Activated CD8-positive, alpha-beta memory T cell treated with anti-CD3 and anti-CD28 coated beads for 24 hours (primary cell): ENCODE measurements around the gene DDX1.
"Not testable (repeated sequence)": the region's sequence is repeated elsewhere in the genome, so short reads cannot be mapped to it uniquely, and the experiment has no call there.

ENCODE experiments used
- DNase-seq: peaks from one replicate; pipeline ENCODE4 v3.0.0-alpha.2; 2020

The DDX1 gene

GRCh38 chr2:15596968-15597367, 5.3 kb downstream of the DDX1 start:
- DNase-seq = no peak

GRCh38 chr2:15599994-15600393, 8.3 kb downstream of the DDX1 start:
- no peak for DNase-seq

GRCh38 chr2:15601681-15602080, 10.0 kb downstream of the DDX1 start:
- no peak for DNase-seq

DNA sequence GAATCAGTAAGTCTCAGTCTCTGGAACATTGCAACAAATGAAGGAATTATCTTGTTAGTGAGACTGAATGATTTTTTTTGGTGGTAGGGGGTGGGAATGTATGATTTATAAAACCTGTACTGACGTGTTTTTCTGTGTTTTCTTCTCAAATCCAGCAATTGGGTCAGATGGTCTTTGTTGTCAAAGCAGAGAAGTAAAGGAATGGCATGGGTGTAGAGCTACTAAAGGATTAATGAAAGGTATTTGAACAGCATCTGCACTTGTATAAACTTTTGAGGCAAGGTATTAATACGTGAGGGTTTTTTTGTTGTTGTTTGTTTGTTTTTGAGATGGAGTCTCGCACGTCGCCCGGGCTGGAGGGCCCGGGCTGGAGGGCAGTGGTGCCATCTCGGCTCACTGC, 10.7 kb downstream of the DDX1 start:
- no peak for DNase-seq

GRCh38 chr2:15603044-15603765, 11.5 kb downstream of the DDX1 start:
- DNase-seq = no peak

DNA sequence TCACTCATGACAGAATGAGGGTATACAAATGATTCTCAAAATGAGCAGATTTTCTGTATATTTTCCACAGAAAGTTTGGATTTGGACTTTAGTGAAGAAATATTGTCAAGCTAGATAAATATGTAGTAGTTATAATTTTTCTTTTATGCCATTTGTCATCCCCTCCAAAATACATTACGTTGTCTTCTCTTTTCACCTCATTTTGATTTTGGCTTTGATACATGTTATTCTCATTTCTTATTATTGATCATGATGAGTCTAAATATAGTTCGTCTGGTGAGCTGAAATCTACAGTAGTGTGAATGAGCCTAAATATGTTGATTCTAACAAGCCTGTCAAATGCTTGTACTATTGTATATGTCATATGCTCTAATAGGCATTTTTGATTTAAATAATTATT, 12.3 kb downstream of the DDX1 start:
- DNase-seq = no peak

- DNase-seq = no peak
Observed at GRCh38 chr2:15605721-15606120, 14.1 kb downstream of the DDX1 start.

DNA sequence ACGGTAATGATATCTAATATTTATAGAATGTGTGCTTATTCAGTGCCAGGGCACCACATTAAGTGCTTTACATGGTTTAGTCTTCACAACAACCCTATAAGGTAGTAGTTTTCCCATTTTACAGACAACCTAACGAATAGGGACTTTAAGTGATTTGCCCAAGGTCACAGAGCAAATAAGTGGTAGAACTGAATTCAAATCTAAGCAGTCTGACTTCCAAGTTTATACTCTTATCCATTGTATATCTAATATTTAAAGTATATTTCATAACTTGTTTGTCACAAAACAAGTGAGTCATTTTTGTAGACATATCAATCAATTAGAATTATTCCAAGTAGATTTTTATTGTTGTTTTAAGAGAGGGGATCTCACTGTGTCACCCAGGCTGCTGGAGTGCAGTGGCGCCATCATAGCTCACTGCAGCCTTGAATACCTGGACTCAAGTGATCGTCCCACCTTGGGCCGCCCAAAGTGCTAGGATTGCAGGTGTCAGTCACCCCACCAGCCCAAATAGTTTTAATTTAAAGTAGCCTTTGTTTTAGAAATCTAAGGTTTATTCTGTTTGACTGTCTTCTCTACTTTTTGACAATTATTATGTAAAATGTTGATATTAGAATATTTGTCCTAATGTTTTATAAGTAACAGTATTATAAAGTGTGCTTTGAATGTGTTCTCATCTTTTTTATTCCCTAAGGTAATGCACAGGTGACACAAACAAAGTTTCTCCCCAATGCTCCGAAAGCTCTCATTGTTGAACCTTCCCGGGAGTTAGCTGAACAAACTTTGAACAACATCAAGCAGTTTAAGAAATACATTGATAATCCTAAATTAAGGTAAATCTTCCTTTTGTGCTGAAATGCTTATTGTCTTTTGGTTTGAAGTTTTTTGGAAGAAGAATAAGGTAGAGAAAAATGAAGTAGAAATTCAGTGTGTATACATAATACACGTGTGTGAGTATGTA, 15.1 kb downstream of the DDX1 start:
- no peak for DNase-seq

- DNase-seq = no peak
Observed at GRCh38 chr2:15607709-15608391, 16.2 kb downstream of the DDX1 start.

- DNase-seq = no peak
Observed at GRCh38 chr2:15608392-15608761, 16.7 kb downstream of the DDX1 start.

DNA sequence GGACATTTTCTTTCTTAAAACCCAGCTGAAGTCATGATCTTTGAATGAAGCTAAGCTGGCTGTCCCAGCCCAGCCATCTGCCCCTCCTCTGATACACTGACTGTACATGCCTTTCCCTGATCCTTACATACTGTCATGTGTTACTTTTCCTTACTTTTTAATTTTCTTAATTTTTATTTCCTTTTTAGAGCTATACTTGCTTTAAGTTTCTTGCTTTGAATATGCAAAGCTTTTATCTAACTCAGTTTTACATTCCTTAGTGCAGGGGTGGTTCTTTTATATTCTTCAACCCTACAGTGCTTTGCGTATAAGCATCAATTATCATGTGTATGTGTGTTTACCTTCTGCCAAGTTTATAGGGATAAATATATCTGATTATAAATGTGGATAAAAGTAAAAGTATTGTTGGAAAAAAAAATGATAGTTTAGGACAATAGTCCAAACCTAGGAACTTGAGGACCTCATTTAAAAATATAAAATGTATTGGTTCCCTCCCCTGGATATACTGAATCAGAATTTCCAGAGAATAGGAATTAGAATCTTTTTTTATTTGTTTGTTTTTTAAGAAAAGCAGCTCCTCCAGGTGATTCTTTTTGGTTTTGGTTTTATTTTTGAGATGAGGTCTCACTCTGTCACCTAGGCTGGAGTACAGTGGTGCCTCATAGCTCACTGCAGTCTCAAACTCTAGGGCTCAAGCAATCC, 17.8 kb downstream of the DDX1 start:
- DNase-seq = no peak

DNA sequence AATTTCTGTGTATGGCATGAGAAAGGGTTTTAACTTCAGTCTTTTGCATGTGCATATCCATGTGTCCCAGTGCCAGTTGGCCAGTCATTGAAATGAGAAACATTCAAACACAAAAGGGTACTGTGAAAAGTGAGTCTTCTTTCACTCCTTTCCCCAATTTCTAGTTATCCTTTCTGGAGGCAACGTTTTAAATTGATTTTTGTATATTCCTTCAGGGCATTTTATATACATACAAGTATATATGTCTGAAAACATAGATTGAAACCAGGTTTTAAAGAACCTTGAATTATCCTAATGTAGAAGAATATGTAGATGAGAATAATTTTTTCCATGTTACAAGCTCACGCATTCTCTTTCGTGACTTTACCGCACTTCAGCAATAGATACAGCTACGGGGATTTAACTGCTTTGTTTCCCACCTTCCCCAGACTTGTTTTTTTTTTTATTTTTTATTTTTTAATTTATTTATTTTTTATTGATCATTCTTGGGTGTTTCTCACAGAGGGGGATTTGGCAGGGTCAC, 18.8 kb downstream of the DDX1 start:
- DNase-seq = no peak

GRCh38 chr2:15612101-15612500, 20.4 kb downstream of the DDX1 start:
- not testable (repeated sequence) for DNase-seq

- DNase-seq = no peak
Observed at GRCh38 chr2:15613736-15614429, 22.2 kb downstream of the DDX1 start.

- DNase-seq = no peak
Observed at GRCh38 chr2:15614545-15615300, 23.1 kb downstream of the DDX1 start.

GRCh38 chr2:15615301-15615920, 23.7 kb downstream of the DDX1 start:
- no peak for DNase-seq

- DNase-seq = no peak
Observed at GRCh38 chr2:15616429-15616828, 24.8 kb downstream of the DDX1 start.

DNA sequence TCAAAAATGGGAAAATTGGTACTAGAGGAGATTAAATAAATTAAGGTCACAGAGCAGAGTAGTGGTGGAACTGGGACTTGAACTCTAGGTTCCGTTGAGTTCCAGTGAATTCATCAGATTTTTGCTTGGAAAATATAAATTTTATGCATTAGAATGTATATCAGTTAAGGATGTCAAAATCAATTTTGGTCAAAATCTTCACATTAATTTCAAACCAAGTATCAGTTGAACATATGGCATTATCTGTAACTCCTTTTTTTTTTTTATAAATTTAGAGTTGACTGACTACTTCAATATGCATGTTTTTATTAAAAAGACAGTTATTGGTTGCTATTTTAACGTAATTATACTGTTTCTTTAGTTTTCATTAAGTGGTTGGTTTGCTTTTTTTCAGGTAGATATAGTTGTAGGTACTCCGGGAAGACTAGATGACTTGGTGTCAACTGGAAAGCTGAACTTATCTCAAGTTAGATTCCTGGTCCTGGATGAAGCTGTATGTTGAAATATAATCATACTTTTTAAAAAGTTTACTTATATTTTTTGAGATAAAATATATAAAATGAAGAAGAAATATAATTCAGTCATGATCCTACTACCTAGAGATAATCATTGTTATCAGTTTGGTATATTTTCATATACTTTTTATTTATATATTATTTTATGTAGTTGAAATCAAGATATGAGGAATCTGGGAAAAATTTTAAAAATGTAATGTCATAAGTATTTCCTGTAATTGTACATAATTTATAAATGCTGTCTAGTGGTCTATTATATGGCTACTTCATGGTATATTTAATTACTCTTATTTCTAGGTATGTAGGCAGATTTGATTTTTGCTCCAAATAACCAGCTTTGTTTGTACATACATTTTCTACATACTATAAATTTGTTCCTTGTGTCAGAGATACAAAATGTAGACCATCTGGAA, 25.4 kb downstream of the DDX1 start:
- no peak for DNase-seq

DNA sequence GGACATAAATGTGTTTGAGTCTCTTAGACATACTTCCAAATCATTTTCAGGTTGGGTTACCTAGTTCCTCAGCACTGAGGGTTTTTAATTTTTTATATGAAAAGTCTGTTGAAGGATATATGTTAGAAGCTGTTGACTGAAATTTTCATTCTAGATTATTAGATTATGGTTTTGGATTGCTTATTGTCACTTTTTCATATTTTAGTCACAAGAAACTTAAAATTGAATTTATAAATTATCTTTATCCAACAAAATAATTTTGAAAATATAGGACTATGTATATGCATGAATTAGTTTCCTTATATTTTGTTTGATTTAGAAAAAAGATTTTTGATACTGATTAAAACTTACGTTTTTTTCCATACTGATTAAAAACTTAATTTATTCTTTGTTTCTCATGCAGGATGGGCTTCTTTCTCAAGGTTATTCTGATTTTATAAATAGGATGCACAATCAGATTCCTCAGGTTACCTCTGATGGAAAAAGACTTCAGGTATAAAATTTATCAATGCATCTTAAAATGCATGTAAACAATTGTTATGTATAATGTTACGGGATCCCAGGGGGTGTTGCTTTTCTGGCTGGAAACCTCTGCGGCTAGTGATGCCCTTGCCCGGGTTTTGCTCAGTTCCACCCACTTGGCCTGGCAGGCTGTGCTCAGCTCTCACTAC, 26.2 kb downstream of the DDX1 start:
- DNase-seq = no peak
